GM12891 (cell line): ENCODE data around the gene RIN3.

Source experiments
- POLR2A ChIP-seq: IDR thresholded peaks from 2 replicates; pipeline ENCODE4 v1.6.1; 2011; ENCODE audit warnings: low read depth, low read length, control low read depth
- POLR2AphosphoS5 ChIP-seq: IDR thresholded peaks from 2 replicates; pipeline ENCODE4 v1.6.1; 2011; ENCODE audit warnings: low read depth, low read length, control low read depth
- POU2F2 ChIP-seq: IDR thresholded peaks from 2 replicates; pipeline ENCODE4 v1.6.1; 2011; ENCODE audit warnings: low read depth, mild to moderate bottlenecking, control low read depth, low read length, moderate library complexity
- SPI1 ChIP-seq: IDR thresholded peaks from 2 replicates; pipeline ENCODE4 v1.6.1; 2011; ENCODE audit warnings: low read depth, low read length, control low read depth
- TAF1 ChIP-seq: IDR thresholded peaks from 2 replicates; pipeline ENCODE4 v1.6.1; 2011; ENCODE audit warnings: low read depth, low read length, control low read depth

GRCh38 chr14:92501891-92502351, 11.7 kb upstream of the RIN3 start:
- no peak for TF ChIP-seq TAF1
- TF ChIP-seq POLR2A: no peak
- no peak for TF ChIP-seq POLR2AphosphoS5
- no peak for TF ChIP-seq SPI1
- TF ChIP-seq POU2F2: no peak
